OCI-LY3 (cell line): ENCODE measurements around the gene ALKBH4.
"Not testable (repeated sequence)": the region's sequence is repeated elsewhere in the genome, so short reads cannot be mapped to it uniquely, and the experiment has no call there.

Source experiments
- H2AFZ ChIP-seq: fragments of 200-600, 300-600 bp; shearing (Covaris generic); 2 replicates; pipeline ENCODE4 v1.6.0; 2014; ENCODE audit warnings: antibody characterized with exemption, low read depth, low read length
- H3K27ac ChIP-seq: fragments of 200-600, 300-600 bp; sonication (generic); 2 replicates; pipeline ENCODE4 v1.5.1; 2014; ENCODE audit warnings: mild to moderate bottlenecking, low read length, moderate library complexity, mixed read lengths
- H3K27me3 ChIP-seq: fragments of 200-600, 300-600 bp; sonication (generic); 2 replicates; pipeline ENCODE4 v1.6.1; 2014; ENCODE audit warnings: low read depth, low read length, mixed read lengths
- H3K36me3 ChIP-seq: fragments of 200-600, 300-600 bp; sonication (generic); replicated peaks from 2 replicates; pipeline ENCODE3; 2014; ENCODE audit warnings: low read depth, low read length, mixed read lengths
- H3K4me1 ChIP-seq: fragments of 300-600, 200-600 bp; sonication (generic); 2 replicates; pipeline ENCODE4 v1.6.1; 2014; ENCODE audit warnings: low read length, mixed read lengths
- H3K4me2 ChIP-seq: fragments of 200-600, 300-600 bp; sonication (generic); 2 replicates; pipeline ENCODE4 v1.6.1; 2014; ENCODE audit warnings: low read length, mixed read lengths
- H3K4me3 ChIP-seq: fragments of 300-600, 200-600 bp; sonication (generic); 2 replicates; pipeline ENCODE4 v1.5.1; 2014; ENCODE audit warnings: antibody characterized with exemption, mild to moderate bottlenecking, low read length, moderate library complexity
- H3K79me2 ChIP-seq: fragments of 300-600, 200-600 bp; shearing (Covaris generic); 2 replicates; pipeline ENCODE4 v1.6.1; 2014; ENCODE audit warnings: mild to moderate bottlenecking, low read length, mixed read lengths
- H3K9ac ChIP-seq: fragments of 300-600, 200-600 bp; shearing (Covaris generic); 2 replicates; pipeline ENCODE4 v1.6.0; 2014; ENCODE audit warnings: mild to moderate bottlenecking, low read length, moderate library complexity
- H3K9me3 ChIP-seq: fragments of 200-600, 300-600 bp; shearing (Covaris generic); 2 replicates; pipeline ENCODE4 v1.6.1; 2014; ENCODE audit warnings: low read length, mixed read lengths; ENCODE audit not compliant: insufficient read depth
- H4K20me1 ChIP-seq: fragments of 200-600, 300-600 bp; sonication (generic); 2 replicates; pipeline ENCODE4 v1.6.1; 2016; ENCODE audit warnings: low read length, mixed read lengths; ENCODE audit not compliant: insufficient read depth
- CTCF ChIP-seq: fragments of 200-600, 300-600 bp; sonication (generic); IDR thresholded peaks from 2 replicates; pipeline ENCODE4 v1.5.1; 2014; ENCODE audit warnings: antibody characterized with exemption, low read length, low read depth

Gene ALKBH4

GRCh38 chr7:102479982-102480637 lies 15.4 kb upstream of the ALKBH4 start:
- not testable (repeated sequence) for H2AFZ ChIP-seq, H3K4me3 ChIP-seq, H3K9ac ChIP-seq, H4K20me1 ChIP-seq, H3K4me1 ChIP-seq, H3K36me3 ChIP-seq, H3K27me3 ChIP-seq, H3K4me2 ChIP-seq, H3K9me3 ChIP-seq, H3K27ac ChIP-seq, H3K79me2 ChIP-seq
- peak; percentile 12 for TF ChIP-seq CTCF

GRCh38 chr7:102479209-102479584 lies 14.5 kb upstream of the ALKBH4 start:
- not testable (repeated sequence) for H4K20me1 ChIP-seq, H3K36me3 ChIP-seq, H2AFZ ChIP-seq, H3K27me3 ChIP-seq, H3K27ac ChIP-seq, H3K9me3 ChIP-seq, H3K79me2 ChIP-seq, H3K4me1 ChIP-seq
- Histone ChIP-seq H3K4me3 (peak overlapping the region; percentile 50; the same call in 1 of the 2 replicates), H3K4me2 (peak overlapping the region; percentile 40), H3K9ac (0 out of 2 replicates have a peak overlapping the region, but pooled peaks have one; percentile 24)

GRCh38 chr7:102478314-102479208 lies 13.9 kb upstream of the ALKBH4 start, which contains the start of gene POLR2J:
Gene POLR2J, minus strand, starts transcription at chr7:102478922. Its CDS starts 62 bp downstream, at chr7:102478860.
- Histone ChIP-seq H3K9ac (0 out of 2 replicates have a peak within 1 kb of the TSS, but pooled peaks have one; percentile 24), H3K4me2 (peak within 1 kb of the TSS; percentile 40), H3K4me3 (peak within 1 kb of the TSS; percentile 58; the same call in 1 of the 2 replicates)
- H3K4me1 ChIP-seq, H3K9me3 ChIP-seq, H3K36me3 ChIP-seq, H4K20me1 ChIP-seq, H3K79me2 ChIP-seq, H3K27me3 ChIP-seq, H2AFZ ChIP-seq, H3K27ac ChIP-seq: not testable (repeated sequence)

- H4K20me1 ChIP-seq, H3K9me3 ChIP-seq, H2AFZ ChIP-seq, H3K79me2 ChIP-seq, H3K27ac ChIP-seq, H3K27me3 ChIP-seq, H3K4me1 ChIP-seq, H3K4me2 ChIP-seq, H3K9ac ChIP-seq, H3K36me3 ChIP-seq, H3K4me3 ChIP-seq: not testable (repeated sequence)
Observed at GRCh38 chr7:102474736-102475435, 10.2 kb upstream of the ALKBH4 start.

- not testable (repeated sequence) for H4K20me1 ChIP-seq, H3K79me2 ChIP-seq, H3K9ac ChIP-seq, H3K4me1 ChIP-seq, H3K36me3 ChIP-seq, H2AFZ ChIP-seq, H3K9me3 ChIP-seq, H3K27ac ChIP-seq, H3K4me2 ChIP-seq, H3K4me3 ChIP-seq, H3K27me3 ChIP-seq
Observed at GRCh38 chr7:102474116-102474515, 9.5 kb upstream of the ALKBH4 start.
